B cell (primary cell): Measurements from ENCODE around the gene ARL14EP. TPM values are rescaled to one million over a fixed set of nuclear protein-coding genes. Genes with fewer than 3 reads are reported as not detected.
A peak's percentile ranks its signal among the peaks of the same experiment; 100 is the strongest.

Experiments
- ATAC-seq: fragments of 200-7000 bp; cut with Tn5 transposase; one replicate; pipeline ENCODE4 v1.10.0; 2021; ENCODE audit warnings: low read depth, mild to moderate bottlenecking, moderate number of reproducible peaks, moderate library complexity
- CTCF ChIA-PET: fragments of 350-600 bp; sonication (Branson Sonifier 250); formaldehyde crosslinking; loops from one replicate; lab custom pipeline; 2021; ENCODE audit warnings: antibody characterized with exemption, inconsistent platforms; lab: Charles Lee
- POLR2A ChIA-PET: fragments of 350-600 bp; sonication (Branson Sonifier 250); formaldehyde crosslinking; loops from one replicate; lab custom pipeline; 2021; ENCODE audit warnings: antibody characterized with exemption; lab: Charles Lee
- DNase-seq: peaks from one replicate; pipeline ENCODE4 v3.0.0; 2013
- H2AFZ ChIP-seq: 2 replicates; pipeline ENCODE4 v1.6.1; 2012; ENCODE audit warnings: mild to moderate bottlenecking, low read depth, low read length; ENCODE audit not compliant: insufficient read depth, poor library complexity, severe bottlenecking
- H3K27ac ChIP-seq, 2 donors: 1 replicate in 1 of 2; 2 replicates in 1 of 2; pipeline ENCODE4 v1.5.1; 2012 to 2013; ENCODE audit warnings: low read length in 2 of 2, mild to moderate bottlenecking in 2 of 2, moderate library complexity in 1 of 2
- H3K27me3 ChIP-seq, 4 experiments: fragments of 200-600 bp in 1 of 4; sonication (generic) in 1 of 4; replicated peaks in 1 of 4; 1 replicate in 2 of 4; 2 replicates in 2 of 4; pipeline versions ENCODE4 v1.6.1 to v1.7.0; 2013 to 2016; ENCODE audit warnings: low read length in 3 of 4, mild to moderate bottlenecking in 2 of 4, mixed read lengths in 1 of 4, moderate library complexity in 1 of 4; ENCODE audit not compliant: insufficient read depth in 4 of 4, control insufficient read depth in 3 of 4; ENCODE audit errors: control extremely low read depth in 1 of 4
- H3K36me3 ChIP-seq, 2 experiments: replicated peaks in 1 of 2; 1 replicate in 1 of 2; 2 replicates in 1 of 2; pipeline versions ENCODE4 v1.6.1 to v1.7.1; 2013; ENCODE audit warnings: low read length in 1 of 2; ENCODE audit not compliant: insufficient read depth in 2 of 2, control insufficient read depth in 1 of 2; ENCODE audit errors: control extremely low read depth in 1 of 2, extremely low read depth in 1 of 2
- H3K4me1 ChIP-seq, 2 donors: fragments of 200-600 bp in 1 of 2; sonication (generic) in 1 of 2; 1 replicate in 1 of 2; 2 replicates in 1 of 2; pipeline versions ENCODE4 v1.5.1 to v1.6.1; 2013 to 2017; ENCODE audit warnings: low read length in 2 of 2; ENCODE audit not compliant: control insufficient read depth in 2 of 2, insufficient read depth in 2 of 2
- H3K4me2 ChIP-seq: replicated peaks from 2 replicates; pipeline ENCODE3; 2012; ENCODE audit warnings: mild to moderate bottlenecking, low read depth, low read length; ENCODE audit not compliant: poor library complexity, severe bottlenecking
- H3K4me3 ChIP-seq, 5 experiments: fragments of 200-600 bp in 1 of 5; sonication (generic) in 1 of 5; 1 replicate in 3 of 5; 2 replicates in 2 of 5; pipeline versions ENCODE4 v1.5.1 to v1.7.0; 2011 to 2016; ENCODE audit warnings: low read length in 4 of 5, mild to moderate bottlenecking in 4 of 5, low read depth in 2 of 5, control low read depth in 1 of 5, moderate library complexity in 1 of 5; ENCODE audit not compliant: insufficient read depth in 1 of 5; ENCODE audit errors: control extremely low read depth in 1 of 5, extremely low read depth in 1 of 5
- H3K79me2 ChIP-seq: fragments of 200-600 bp; sonication (generic); one replicate; pipeline ENCODE4 v1.6.0; 2016; ENCODE audit warnings: low read length; ENCODE audit not compliant: control insufficient read depth, insufficient read depth
- H3K9ac ChIP-seq: fragments of 200-600 bp; sonication (generic); 2 replicates; pipeline ENCODE4 v1.6.1; 2017; ENCODE audit warnings: mild to moderate bottlenecking, low read length, moderate library complexity
- H3K9me3 ChIP-seq, 3 donors: one replicate each; pipeline versions ENCODE4 v1.6.1 to v1.7.1; 2013; ENCODE audit warnings: low read length in 2 of 3; ENCODE audit not compliant: control insufficient read depth in 2 of 3, insufficient read depth in 1 of 3; ENCODE audit errors: control extremely low read depth in 1 of 3
- H4K20me1 ChIP-seq: 2 replicates; pipeline ENCODE4 v1.6.0; 2012; ENCODE audit warnings: mild to moderate bottlenecking, low read length; ENCODE audit not compliant: insufficient read depth, control insufficient read depth, poor library complexity, severe bottlenecking
- H3K27ac Mint-ChIP-seq: one replicate; pipeline ENCODE4 v1.8.0; 2021; ENCODE audit warnings: mixed read lengths
- H3K27me3 Mint-ChIP-seq: one replicate; pipeline ENCODE4 v1.8.0; 2021; ENCODE audit warnings: mixed read lengths
- H3K4me1 Mint-ChIP-seq: one replicate; pipeline ENCODE4 v1.8.0; 2021; ENCODE audit warnings: mixed read lengths
- H3K4me3 Mint-ChIP-seq: one replicate; pipeline ENCODE4 v1.8.0; 2021; ENCODE audit warnings: mixed read lengths
- H3K9me3 Mint-ChIP-seq: one replicate; pipeline ENCODE4 v1.8.0; 2022; ENCODE audit warnings: mixed read lengths; ENCODE audit not compliant: insufficient read depth
- EZH2 ChIP-seq: IDR thresholded peaks from 2 replicates; pipeline ENCODE4 v1.6.1; 2012; ENCODE audit warnings: borderline replicate concordance, low read depth, mild to moderate bottlenecking, moderate library complexity, low read length; ENCODE audit not compliant: insufficient read depth, poor library complexity, severe bottlenecking
- WGBS: methylation state at CpG from one replicate; pipeline ENCODE4 v1.1.5; 2013; ENCODE audit warnings: missing lambda C conversion rate; ENCODE audit not compliant: insufficient coverage; 5-methylcytosine and 5-hydroxymethylcytosine counted together
- intact Hi-C: fragments of 100-400 bp; cut with micrococcal nuclease; formaldehyde crosslinking; loops from one replicate; pipeline ENCODE4 v1.10.0; 2022
- polyA plus RNA-seq: library from polyadenylated mRNA; depleted of rRNA; stranded (reverse); fragments of >200 nt; gene quantifications from 2 replicates; pipeline ENCODE4 v1.2.3, GENCODE V29; 2012
- total RNA-seq, 2 donors: library from RNA; stranded (reverse); fragments of 120-200 nt in 1 of 2; gene quantifications; 1 replicate in 1 of 2; 2 replicates in 1 of 2; pipeline versions ENCODE4 v1.2.3 to v1.2.4, GENCODE V29; 2013 to 2022
- TF ChIP-seq, protein P1 (sequence below): fragments of 200-600 bp; IDR thresholded peaks from one replicate; pipeline ENCODE4 v1.8.0; 2022; ENCODE audit warnings: antibody characterized with exemption, mild to moderate bottlenecking

ARL14EP gene
- total and polyA plus RNA-seq, 2 donors (not counting 1 experiment from before 2014, with no cell fraction given) = 19.9 to 47.3 TPM

DNA sequence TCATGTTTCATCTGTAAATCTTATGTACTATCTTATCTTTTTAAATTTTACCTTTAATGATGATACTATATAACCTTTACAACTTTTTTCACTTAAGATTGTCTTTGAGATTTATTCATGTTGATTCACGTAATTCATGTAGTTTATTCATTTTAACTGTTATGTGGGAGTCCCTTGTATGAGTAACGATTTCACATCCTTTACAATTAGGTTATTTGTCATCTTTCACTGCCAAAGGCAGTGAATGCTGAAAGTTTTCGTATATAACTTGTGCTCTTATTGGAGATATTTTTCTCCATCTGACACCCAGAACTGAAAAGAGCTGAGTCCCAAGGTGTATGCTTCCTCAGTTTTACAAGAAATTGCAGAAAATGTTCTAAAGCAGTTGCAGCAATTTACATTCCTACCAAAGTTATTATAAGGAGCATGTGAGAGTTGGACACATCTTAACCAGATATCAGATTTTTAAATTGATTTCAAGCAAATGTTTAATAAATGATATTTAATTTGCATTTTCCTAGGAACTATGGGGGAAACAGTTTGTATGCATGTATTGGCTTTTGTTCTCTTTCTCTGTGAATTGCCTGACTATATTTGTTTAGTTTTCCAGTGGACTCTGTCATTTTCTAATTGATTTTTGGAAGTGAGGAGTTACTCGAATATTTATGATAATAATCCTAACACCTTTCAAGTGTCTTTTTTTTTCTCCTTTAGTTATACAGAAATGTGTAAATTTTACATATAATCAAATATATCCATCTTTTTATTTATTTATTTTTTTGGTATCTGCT is 6.4 kb downstream of the ARL14EP start:
- Histone ChIP-seq H3K4me3 (no peak overlapping the region), H4K20me1 (no peaks in the 10 kb centered on the region), H3K27me3 (no peaks in the 10 kb centered on the region), H3K79me2 (peaks cover 77% of the 10 kb centered on the region), H3K9me3 (no peaks in the 10 kb centered on the region), H3K27ac (no peak overlapping the region), H3K4me2 (no peak overlapping the region), H3K9ac (no peak overlapping the region), H3K36me3 (peaks cover 7 to 26% of the 10 kb centered on the region in 2 experiments), H2AFZ (no peak overlapping the region), H3K4me1 (peaks cover 20 to 30% of the 10 kb centered on the region in 2 donors)
- Mint-ChIP-seq H3K4me3 (no peak overlapping the region), H3K27ac (no peak overlapping the region), H3K27me3 (no peaks in the 10 kb centered on the region), H3K4me1 (peaks cover 41% of the 10 kb centered on the region), H3K9me3 (no peaks in the 10 kb centered on the region)
- ChIA-PET POLR2A (no interaction called here), CTCF (no interaction called here)
- TF ChIP-seq, protein P1, sequence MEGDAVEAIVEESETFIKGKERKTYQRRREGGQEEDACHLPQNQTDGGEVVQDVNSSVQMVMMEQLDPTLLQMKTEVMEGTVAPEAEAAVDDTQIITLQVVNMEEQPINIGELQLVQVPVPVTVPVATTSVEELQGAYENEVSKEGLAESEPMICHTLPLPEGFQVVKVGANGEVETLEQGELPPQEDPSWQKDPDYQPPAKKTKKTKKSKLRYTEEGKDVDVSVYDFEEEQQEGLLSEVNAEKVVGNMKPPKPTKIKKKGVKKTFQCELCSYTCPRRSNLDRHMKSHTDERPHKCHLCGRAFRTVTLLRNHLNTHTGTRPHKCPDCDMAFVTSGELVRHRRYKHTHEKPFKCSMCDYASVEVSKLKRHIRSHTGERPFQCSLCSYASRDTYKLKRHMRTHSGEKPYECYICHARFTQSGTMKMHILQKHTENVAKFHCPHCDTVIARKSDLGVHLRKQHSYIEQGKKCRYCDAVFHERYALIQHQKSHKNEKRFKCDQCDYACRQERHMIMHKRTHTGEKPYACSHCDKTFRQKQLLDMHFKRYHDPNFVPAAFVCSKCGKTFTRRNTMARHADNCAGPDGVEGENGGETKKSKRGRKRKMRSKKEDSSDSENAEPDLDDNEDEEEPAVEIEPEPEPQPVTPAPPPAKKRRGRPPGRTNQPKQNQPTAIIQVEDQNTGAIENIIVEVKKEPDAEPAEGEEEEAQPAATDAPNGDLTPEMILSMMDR = no peak
- TF ChIP-seq EZH2 = no peak
- ATAC-seq (no peak), DNase-seq (no peak)
- WGBS = no CpG with 5 or more reads among the region's 4 CpGs
- intact Hi-C loops = no loop called here

GRCh38 chr11:30333405-30333804 is 10.5 kb downstream of the ARL14EP start:
- Histone ChIP-seq H3K79me2 (peaks cover 38% of the 10 kb centered on the region), H3K27me3 (no peaks in the 10 kb centered on the region), H3K4me3 (no peak overlapping the region), H3K4me1 (no peaks in the 10 kb centered on the region), H4K20me1 (no peaks in the 10 kb centered on the region), H3K27ac (peak overlapping the region in 1 of 2 donors; percentile 34), H3K9me3 (no peaks in the 10 kb centered on the region), H3K9ac (no peak overlapping the region), H3K36me3 (peaks cover 11 to 53% of the 10 kb centered on the region in 2 experiments), H2AFZ (no peak overlapping the region), H3K4me2 (no peak overlapping the region)
- no peak for TF ChIP-seq EZH2
- TF ChIP-seq, protein P1 = peak; percentile 22
- H3K27me3 Mint-ChIP-seq = no peaks in the 10 kb centered on the region
- H3K4me1 Mint-ChIP-seq = peaks cover 13% of the 10 kb centered on the region
- no peak overlapping the region for H3K4me3 Mint-ChIP-seq
- intact Hi-C loops = no loop called here
- ChIA-PET POLR2A (no interaction called here), CTCF (interaction anchor here (0.7 to 1.7 kb wide), 5 partner anchors 9 to 205 kb away, joined by 3 to 6 read pairs (median 5); partner anchors contain the start of gene ARL14EP)
- DNase-seq (peak; percentile 15), ATAC-seq (no peak)
- no peaks in the 10 kb centered on the region for H3K9me3 Mint-ChIP-seq
- H3K27ac Mint-ChIP-seq = no peak overlapping the region
- WGBS = 88% methylated on average over 1 of the region's 3 CpGs
